ENCODE measurements around the gene ATP6AP1.
A peak's percentile ranks its signal among the peaks of the same experiment; 100 is the strongest.

Gene ATP6AP1

DNA sequence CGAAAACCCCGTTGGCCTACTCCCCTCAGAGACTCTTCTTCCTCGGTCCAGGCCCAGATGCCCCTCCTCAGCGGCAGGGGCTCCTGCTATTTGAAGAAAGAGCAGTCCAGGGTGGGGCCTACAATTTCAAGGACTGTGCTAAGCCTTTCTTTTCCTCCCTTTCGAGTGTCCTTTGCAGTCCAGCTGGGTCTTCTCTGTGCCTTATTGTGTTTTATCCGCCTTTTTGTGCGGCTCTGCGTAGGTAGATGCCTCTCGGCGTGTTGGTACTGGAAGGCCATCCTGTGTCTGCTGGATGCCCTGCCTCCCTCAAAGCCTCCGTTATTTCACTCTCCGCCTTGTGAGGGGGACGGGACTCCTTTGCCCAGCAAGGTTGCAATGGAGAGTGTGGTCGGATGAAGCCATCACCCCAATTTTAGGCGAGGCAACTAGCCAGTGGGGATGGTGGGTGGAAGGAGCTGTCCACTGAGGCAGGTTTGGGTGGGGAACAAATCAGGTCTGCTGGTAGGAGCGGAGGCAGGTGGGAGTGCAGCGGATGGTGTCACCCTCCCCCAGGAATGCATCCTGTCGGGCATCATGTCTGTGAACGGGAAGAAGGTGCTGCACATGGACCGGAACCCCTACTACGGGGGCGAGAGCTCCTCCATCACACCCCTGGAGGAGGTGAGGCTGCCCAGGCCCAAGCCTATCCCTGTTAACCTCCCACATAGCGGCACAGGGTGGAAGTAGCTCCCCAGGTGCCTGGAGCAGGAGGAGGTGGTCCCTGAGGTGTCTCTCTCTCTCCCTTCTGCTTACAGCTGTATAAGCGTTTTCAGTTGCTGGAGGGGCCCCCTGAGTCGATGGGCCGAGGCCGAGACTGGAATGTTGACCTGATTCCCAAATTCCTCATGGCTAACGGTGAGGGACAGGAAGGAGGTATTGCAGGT is 9.8 kb downstream of the ATP6AP1 start:
- DNase-seq (ENCODE audit: extremely low read depth, low read depth): no peak
- peak overlapping the region; percentile 50 for H3K4me3 ChIP-seq (replicated peaks; ENCODE audit: low read depth, low read length)
- TF ChIP-seq, protein P1, sequence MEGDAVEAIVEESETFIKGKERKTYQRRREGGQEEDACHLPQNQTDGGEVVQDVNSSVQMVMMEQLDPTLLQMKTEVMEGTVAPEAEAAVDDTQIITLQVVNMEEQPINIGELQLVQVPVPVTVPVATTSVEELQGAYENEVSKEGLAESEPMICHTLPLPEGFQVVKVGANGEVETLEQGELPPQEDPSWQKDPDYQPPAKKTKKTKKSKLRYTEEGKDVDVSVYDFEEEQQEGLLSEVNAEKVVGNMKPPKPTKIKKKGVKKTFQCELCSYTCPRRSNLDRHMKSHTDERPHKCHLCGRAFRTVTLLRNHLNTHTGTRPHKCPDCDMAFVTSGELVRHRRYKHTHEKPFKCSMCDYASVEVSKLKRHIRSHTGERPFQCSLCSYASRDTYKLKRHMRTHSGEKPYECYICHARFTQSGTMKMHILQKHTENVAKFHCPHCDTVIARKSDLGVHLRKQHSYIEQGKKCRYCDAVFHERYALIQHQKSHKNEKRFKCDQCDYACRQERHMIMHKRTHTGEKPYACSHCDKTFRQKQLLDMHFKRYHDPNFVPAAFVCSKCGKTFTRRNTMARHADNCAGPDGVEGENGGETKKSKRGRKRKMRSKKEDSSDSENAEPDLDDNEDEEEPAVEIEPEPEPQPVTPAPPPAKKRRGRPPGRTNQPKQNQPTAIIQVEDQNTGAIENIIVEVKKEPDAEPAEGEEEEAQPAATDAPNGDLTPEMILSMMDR (IDR thresholded peaks at IDR 0.05; ENCODE audit: low read depth, low read length, missing control alignments): no peak

DNA sequence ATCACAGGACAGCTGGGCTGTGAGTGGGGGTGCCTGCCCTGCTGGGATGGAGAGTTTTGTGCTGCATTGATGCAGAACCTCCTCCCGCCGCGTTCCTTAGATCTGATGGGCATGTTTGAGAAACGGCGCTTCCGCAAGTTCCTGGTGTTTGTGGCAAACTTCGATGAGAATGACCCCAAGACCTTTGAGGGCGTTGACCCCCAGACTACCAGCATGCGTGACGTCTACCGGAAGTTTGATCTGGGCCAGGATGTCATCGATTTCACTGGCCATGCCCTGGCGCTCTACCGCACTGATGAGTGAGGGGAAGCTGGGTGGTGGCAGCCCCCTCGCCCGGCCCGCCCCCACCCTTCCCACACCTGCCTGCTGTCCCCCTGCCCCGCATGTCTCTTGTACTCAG is 11.4 kb downstream of the ATP6AP1 start:
- TF ChIP-seq, protein P1 (IDR thresholded peaks at IDR 0.05; ENCODE audit: low read depth, low read length, missing control alignments): no peak

DNA sequence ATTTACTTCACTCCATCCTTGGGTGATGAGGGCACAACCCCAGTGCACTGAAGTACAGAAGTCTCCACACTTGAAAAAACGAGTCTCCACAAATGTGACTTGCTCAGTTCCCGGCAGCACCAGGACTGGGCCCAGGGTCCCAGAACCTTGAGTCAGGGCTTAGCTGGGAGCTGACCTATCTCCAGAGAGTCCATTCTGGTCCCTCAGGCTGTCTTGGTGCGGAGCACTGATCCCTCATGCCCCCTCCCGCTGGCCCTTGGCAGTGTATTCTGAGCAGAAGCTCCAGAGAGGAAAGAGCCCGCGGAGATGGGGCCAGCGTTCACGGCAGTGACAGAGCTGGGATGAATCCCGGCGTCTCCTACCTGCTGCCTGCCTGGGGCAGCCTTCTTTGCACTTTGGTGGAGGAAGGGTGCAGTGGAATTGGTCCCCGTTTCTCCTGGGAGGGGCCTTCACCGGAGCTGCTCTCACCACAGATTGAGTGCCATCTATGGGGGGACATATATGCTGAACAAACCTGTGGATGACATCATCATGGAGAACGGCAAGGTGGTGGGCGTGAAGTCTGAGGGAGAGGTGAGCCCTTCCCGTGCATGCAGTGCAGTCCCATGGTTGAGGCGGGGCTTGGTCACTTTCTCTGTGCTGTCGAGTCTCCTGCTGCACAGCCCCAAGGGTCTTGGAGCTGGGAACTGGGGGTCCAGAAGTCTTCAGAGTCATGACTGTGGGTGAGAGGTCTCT is 12.3 kb downstream of the ATP6AP1 start:
- TF ChIP-seq, protein P1 (IDR thresholded peaks at IDR 0.05; ENCODE audit: low read depth, low read length, missing control alignments): no peak
- no peak for DNase-seq (ENCODE audit: extremely low read depth, low read depth)
- no peak overlapping the region for H3K4me3 ChIP-seq (replicated peaks; ENCODE audit: low read depth, low read length)

More for the DNA sequence above, 11.4 kb downstream of the ATP6AP1 start:
- H3K4me3 ChIP-seq (replicated peaks; ENCODE audit: low read depth, low read length): no peak overlapping the region
- DNase-seq (ENCODE audit: extremely low read depth, low read depth): no peak

DNA sequence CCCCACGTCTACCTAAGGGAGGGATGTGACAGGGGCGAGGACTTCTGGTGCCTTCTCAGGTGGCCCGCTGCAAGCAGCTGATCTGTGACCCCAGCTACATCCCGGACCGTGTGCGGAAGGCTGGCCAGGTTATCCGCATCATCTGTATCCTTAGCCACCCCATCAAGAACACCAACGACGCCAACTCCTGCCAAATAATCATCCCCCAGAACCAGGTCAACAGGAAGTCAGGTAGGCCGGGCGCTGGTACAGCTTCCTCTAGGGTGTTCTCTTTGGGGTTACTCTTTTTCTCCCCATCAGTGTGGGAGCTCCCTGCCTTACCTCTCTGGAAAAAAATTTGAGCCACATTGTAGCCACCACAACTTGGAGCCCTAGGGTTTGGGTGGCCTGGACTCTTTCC is 13.1 kb downstream of the ATP6AP1 start:
- TF ChIP-seq, protein P1 (IDR thresholded peaks at IDR 0.05; ENCODE audit: low read depth, low read length, missing control alignments): no peak
- DNase-seq (ENCODE audit: extremely low read depth, low read depth): no peak
- H3K4me3 ChIP-seq (replicated peaks; ENCODE audit: low read depth, low read length): no peak overlapping the region

DNA sequence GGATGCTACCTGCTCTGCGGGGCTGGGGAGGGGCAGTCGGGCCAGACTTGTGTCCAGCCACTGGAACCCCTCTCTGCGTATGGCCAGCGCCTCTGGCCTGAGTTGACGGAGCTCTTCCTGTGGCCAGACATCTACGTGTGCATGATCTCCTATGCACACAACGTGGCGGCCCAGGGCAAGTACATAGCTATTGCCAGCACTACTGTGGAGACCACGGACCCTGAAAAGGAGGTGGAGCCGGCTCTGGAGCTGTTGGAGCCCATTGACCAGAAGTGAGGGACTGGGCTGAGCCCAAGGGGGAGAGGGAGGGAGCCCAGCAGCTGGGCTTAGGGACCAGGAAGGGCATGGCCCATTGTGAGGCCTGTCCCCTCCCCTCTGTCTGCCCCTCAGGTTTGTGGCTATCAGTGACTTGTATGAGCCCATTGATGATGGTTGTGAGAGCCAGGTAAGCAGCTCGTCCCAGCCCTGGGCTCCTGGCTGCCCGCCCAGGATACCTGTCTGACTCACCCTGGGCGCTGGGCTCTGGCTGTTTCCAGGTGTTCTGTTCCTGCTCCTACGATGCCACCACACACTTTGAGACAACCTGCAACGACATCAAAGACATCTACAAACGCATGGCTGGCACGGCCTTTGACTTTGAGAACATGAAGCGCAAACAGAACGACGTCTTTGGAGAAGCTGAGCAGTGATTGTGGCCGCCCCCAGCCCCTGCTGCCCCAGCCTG is 13.7 kb downstream of the ATP6AP1 start:
- TF ChIP-seq, protein P1 (IDR thresholded peaks at IDR 0.05; ENCODE audit: low read depth, low read length, missing control alignments): no peak
- no peak overlapping the region for H3K4me3 ChIP-seq (replicated peaks; ENCODE audit: low read depth, low read length)
- DNase-seq (ENCODE audit: extremely low read depth, low read depth): no peak

DNA sequence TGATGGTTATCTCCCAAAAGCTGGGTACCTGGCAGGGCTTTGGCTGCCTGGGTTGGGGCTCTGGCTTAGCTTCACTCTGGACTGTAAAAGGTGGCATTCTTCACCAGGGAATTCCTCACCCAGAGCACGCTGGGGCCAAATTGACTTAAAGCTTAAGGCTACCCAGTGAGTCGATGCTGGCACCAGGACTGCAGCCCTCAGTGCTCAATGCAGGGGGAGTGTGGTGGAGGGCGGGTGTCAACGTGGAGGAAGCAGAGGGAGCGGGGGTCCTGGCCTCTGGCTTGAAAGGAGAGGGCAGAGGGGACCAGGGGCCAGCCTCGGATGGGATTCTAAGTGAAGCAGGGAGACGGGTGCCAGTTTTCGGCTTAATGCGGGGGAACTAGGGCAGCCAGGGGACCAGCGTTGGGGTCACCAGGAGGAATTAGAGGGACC is 15.0 kb downstream of the ATP6AP1 start:
- no peak for DNase-seq (ENCODE audit: extremely low read depth, low read depth)
- 0 out of 2 replicates have a peak overlapping the region, but pooled peaks have one; percentile 17 for H3K4me3 ChIP-seq (replicated peaks; ENCODE audit: low read depth, low read length)
- TF ChIP-seq, protein P1 (IDR thresholded peaks at IDR 0.05; ENCODE audit: low read depth, low read length, missing control alignments): no peak

Measured in HFF-Myc (cell line).